ENCODE results near the gene CLASP2. TPM values are rescaled to one million over a fixed set of nuclear protein-coding genes. Genes with fewer than 3 reads are reported as not detected.
"Not testable (repeated sequence)": the region's sequence is repeated elsewhere in the genome, so short reads cannot be mapped to it uniquely, and the experiment has no call there.

CLASP2 gene
- 42.6 and 51.2 TPM in 2 replicates for total RNA-seq
- long read RNA-seq, full-length matches to known transcripts: 1 of 29 reads
- long read RNA-seq, partial matches to known transcripts: 14 of 29 reads
- long read RNA-seq, other reads (novel, unspliced or antisense): 14 of 29 reads

DNA sequence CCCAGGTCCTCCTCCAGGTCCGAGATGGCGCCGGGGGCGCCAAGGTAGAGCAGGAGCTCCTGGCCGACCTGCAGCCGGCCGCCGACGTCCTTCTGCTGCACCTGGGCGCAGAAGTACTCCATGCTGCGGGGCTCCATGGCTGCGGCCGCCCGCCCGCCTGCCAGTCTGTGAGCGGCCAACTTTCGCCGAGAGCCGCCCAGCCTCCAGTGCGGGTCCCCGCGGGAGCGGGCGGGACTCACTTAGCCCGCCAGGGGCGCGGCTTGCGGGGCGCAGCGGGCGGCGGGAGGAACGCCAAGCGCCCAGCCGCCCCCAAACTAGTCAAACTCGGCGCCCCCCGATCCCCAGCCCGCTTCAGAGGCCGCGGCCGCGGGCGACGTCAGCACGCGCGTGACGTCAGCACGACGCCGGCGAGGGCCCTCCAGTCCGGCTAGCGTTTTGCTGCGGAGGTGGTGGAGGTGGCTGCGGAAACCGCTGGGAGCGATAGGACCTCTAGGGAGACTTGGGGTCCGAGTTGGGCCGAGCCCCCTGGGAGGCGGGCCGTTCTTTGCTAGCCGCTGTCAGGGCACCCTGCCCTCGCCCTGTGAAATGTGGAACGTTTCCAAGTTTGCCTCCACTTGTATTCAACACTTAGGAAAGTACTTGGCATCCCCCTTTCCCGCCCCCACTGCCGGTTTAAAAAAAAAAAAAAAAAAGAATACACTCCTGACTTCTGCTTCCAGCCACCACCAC lies at the start of gene CLASP2:
Gene CLASP2 (minus strand): TSS at position 389 of the 729 bp plus-strand sequence. CDS start 252 bp downstream, at position 137.
- peak; percentile 94 for DNase-seq (ENCODE audit: extremely low spot score, unreplicated experiment)
- no peaks in the 10 kb centered on the region for H3K36me3 Mint-ChIP-seq (ENCODE audit: unreplicated experiment)
- H3K4me3 Mint-ChIP-seq (ENCODE audit: unreplicated experiment): peak within 1 kb of the TSS; percentile 90
- H3K9me3 Mint-ChIP-seq (ENCODE audit: unreplicated experiment): no peaks in the 10 kb centered on the region
- H3K4me1 Mint-ChIP-seq (ENCODE audit: unreplicated experiment): peaks cover 20% of the 10 kb centered on the region
- H3K27me3 Mint-ChIP-seq (ENCODE audit: unreplicated experiment): no peaks in the 10 kb centered on the region
- H3K27ac Mint-ChIP-seq (ENCODE audit: unreplicated experiment): peak within 1 kb of the TSS; percentile 93
- peak; percentile 8 for TF ChIP-seq CTCF (IDR thresholded peaks at IDR 0.05)

DNA sequence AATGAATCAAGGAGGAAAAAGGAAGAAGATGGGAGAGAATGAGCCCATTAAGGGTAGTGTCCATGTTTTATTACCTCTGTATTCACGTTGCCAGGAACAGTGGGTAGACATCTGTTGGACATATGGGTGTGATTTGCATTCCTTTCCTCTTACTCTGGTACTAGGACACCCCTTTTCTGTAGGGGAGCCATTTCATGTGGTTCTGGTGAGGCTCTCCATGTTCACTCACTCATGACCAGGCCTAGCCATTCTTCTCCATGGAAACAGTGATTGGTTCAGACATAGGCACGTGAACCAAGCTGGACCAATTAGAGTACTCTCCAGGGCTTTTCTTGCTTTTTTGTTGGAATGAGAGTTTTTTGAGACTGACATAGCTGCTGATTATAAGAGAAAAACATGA lies 40.8 kb upstream of the CLASP2 start:
- Mint-ChIP-seq H3K4me3 (ENCODE audit: unreplicated experiment) (no peak overlapping the region), H3K9me3 (ENCODE audit: unreplicated experiment) (peaks cover 18% of the 10 kb centered on the region), H3K36me3 (ENCODE audit: unreplicated experiment) (no peaks in the 10 kb centered on the region), H3K27ac (ENCODE audit: unreplicated experiment) (no peak overlapping the region), H3K4me1 (ENCODE audit: unreplicated experiment) (no peaks in the 10 kb centered on the region), H3K27me3 (ENCODE audit: unreplicated experiment) (peaks cover 9% of the 10 kb centered on the region)
- TF ChIP-seq CTCF (IDR thresholded peaks at IDR 0.05): no peak
- no peak for DNase-seq (ENCODE audit: extremely low spot score, unreplicated experiment)

DNA sequence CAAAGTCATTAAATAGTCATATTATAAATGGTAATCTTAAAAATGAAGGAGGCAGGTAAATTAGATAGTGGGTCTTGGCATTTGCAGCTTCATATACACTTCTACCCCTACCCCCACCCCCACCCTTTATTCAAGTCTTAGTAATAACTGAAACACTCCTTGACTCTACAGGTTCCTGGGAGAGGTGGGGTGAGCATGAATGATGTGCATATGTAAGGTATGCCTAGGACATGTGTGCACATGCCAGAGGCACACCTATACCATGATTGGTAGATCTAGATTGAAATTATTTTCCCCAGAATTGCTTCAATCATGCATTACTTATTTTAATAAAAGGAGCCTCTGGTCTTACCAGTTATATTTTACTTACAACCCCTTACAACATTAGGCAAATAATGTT lies 40.2 kb upstream of the CLASP2 start:
- Mint-ChIP-seq H3K9me3 (ENCODE audit: unreplicated experiment) (peaks cover 18% of the 10 kb centered on the region), H3K27ac (ENCODE audit: unreplicated experiment) (no peak overlapping the region), H3K36me3 (ENCODE audit: unreplicated experiment) (no peaks in the 10 kb centered on the region), H3K4me3 (ENCODE audit: unreplicated experiment) (no peak overlapping the region), H3K27me3 (ENCODE audit: unreplicated experiment) (peaks cover 5% of the 10 kb centered on the region), H3K4me1 (ENCODE audit: unreplicated experiment) (no peaks in the 10 kb centered on the region)
- no peak for TF ChIP-seq CTCF (IDR thresholded peaks at IDR 0.05)
- DNase-seq (ENCODE audit: extremely low spot score, unreplicated experiment): no peak

- H3K4me1 Mint-ChIP-seq (ENCODE audit: unreplicated experiment); DNase-seq (ENCODE audit: extremely low spot score, unreplicated experiment); H3K4me3 Mint-ChIP-seq (ENCODE audit: unreplicated experiment); H3K27ac Mint-ChIP-seq (ENCODE audit: unreplicated experiment); H3K27me3 Mint-ChIP-seq (ENCODE audit: unreplicated experiment); H3K36me3 Mint-ChIP-seq (ENCODE audit: unreplicated experiment): not testable (repeated sequence)
- peaks cover 22% of the 10 kb centered on the region for H3K9me3 Mint-ChIP-seq (ENCODE audit: unreplicated experiment)
Measured at GRCh38 chr3:33754391-33754790, 36.3 kb upstream of the CLASP2 start.

- DNase-seq (ENCODE audit: extremely low spot score, unreplicated experiment): no peak
- H3K36me3 Mint-ChIP-seq (ENCODE audit: unreplicated experiment): no peaks in the 10 kb centered on the region
- H3K4me3 Mint-ChIP-seq (ENCODE audit: unreplicated experiment): no peak overlapping the region
- H3K9me3 Mint-ChIP-seq (ENCODE audit: unreplicated experiment): peaks cover 17% of the 10 kb centered on the region
- H3K27me3 Mint-ChIP-seq (ENCODE audit: unreplicated experiment): no peaks in the 10 kb centered on the region
- H3K4me1 Mint-ChIP-seq (ENCODE audit: unreplicated experiment): peaks cover 7% of the 10 kb centered on the region
- TF ChIP-seq CTCF (IDR thresholded peaks at IDR 0.05): no peak
- no peak overlapping the region for H3K27ac Mint-ChIP-seq (ENCODE audit: unreplicated experiment)
Measured at GRCh38 chr3:33751336-33751735, 33.3 kb upstream of the CLASP2 start.

All from osteocyte (in vitro differentiated cells).